Measurements from ENCODE around the gene GINS3.

DNA sequence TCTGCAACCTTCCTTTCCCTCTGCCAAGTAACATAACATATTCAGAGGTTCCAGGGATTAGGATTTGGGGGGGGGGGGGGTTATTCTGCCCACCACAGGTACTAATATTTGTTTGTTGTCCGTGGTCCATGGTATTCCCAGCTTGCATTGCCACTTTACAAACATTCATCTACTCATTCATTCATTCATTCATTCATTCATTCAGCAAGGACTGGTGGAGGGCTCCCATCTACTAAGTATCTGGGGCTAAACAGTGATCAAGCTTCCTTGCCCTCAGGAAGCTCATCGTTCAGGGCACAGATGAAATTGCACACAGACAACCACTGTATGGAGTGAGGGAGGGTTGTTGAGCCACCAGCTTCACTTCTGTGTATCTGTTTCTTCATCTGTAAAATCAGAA, 61.9 kb downstream of the GINS3 start:
- TF ChIP-seq CTCF (IDR thresholded peaks at IDR 0.05; ENCODE audit: low read depth, low read length) = no peak
- no peak for TF ChIP-seq EZH2phosphoT487 (IDR thresholded peaks at IDR 0.05; ENCODE audit: low read depth)

Measured in OCI-LY3 (cell line).